BLaER1 treated with 17β-estradiol and CSF1 and Interleukin-3, amounts not matched to agents 10 nM and 100 nM (cell line): ENCODE results near the gene MAF.

ENCODE experiments used
- H3K27ac ChIP-seq, 11 experiments: shearing (Covaris generic); formaldehyde crosslinking; 2 replicates each; pipeline ENCODE4 v1.8.1; 2022
- H3K27me3 ChIP-seq, 11 experiments: shearing (Covaris generic); formaldehyde crosslinking; 2 replicates each; pipeline ENCODE4 v1.8.1; 2022
- H3K36me3 ChIP-seq, 11 experiments: shearing (Covaris generic); formaldehyde crosslinking; 2 replicates each; pipeline ENCODE4 v1.8.1; 2022
- H3K4me1 ChIP-seq, 10 experiments: shearing (Covaris generic); formaldehyde crosslinking; 2 replicates each; pipeline ENCODE4 v1.8.1; 2022
- H3K4me2 ChIP-seq, 11 experiments: shearing (Covaris generic); formaldehyde crosslinking; 2 replicates each; pipeline ENCODE4 v1.8.1; 2022
- H3K4me3 ChIP-seq, 10 experiments: shearing (Covaris generic); formaldehyde crosslinking; 2 replicates each; pipeline ENCODE4 v1.8.1; 2022
- H3K9ac ChIP-seq, 11 experiments: shearing (Covaris generic); formaldehyde crosslinking; 2 replicates each; pipeline ENCODE4 v1.8.1; 2022
- H3K9me3 ChIP-seq, 11 experiments: shearing (Covaris generic); formaldehyde crosslinking; replicated peaks in 1 of 11; 2 replicates each; pipeline ENCODE4 v1.8.1; 2022
- H4K20me1 ChIP-seq, 11 experiments: shearing (Covaris generic); formaldehyde crosslinking; 2 replicates each; pipeline ENCODE4 v1.8.1; 2022
- Cebpa-rat ChIP-seq, 11 experiments: shearing (Covaris generic); IDR thresholded peaks; 2 replicates each; pipeline ENCODE4 v1.8.1; 2022

The MAF gene

DNA sequence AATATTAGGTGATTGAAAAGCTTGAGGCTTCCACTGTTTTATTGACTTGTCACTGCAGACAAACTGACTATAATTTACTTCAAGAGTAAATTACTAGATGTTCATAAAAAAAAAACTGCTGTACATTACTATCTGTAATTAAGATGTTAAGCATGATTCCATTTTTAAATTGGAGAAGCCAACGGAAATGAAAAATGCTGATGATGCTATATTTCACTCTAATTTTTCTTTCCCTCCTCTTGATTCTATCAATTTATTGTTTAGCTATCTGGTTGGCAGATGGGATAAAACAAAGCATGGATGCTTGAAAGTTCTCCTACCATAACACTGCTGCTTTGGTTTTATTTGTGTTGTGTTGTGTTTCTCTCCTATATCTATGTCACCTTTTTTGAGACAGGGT, 41.0 kb downstream of the MAF start:
- H3K9me3 ChIP-seq = peaks cover 0 to 8% (median 4%) of the 10 kb centered on the region in 11 experiments; a peak in 8 of 22 replicates
- peaks cover 0 to 11% (median 0%) of the 10 kb centered on the region in 10 experiments; a peak in 1 of 20 replicates for H3K4me1 ChIP-seq
- no peak overlapping the region for H3K27ac ChIP-seq
- no peaks in the 10 kb centered on the region for H3K36me3 ChIP-seq
- peak overlapping the region in 1 of 11 experiments; percentile 20; a peak in 1 of 22 replicates for H3K4me2 ChIP-seq
- H4K20me1 ChIP-seq = no peaks in the 10 kb centered on the region
- no peak for TF ChIP-seq Cebpa-rat (IDR thresholded peaks at IDR 0.05)
- no peak overlapping the region for H3K4me3 ChIP-seq
- no peak overlapping the region for H3K9ac ChIP-seq
- H3K27me3 ChIP-seq = no peaks in the 10 kb centered on the region

DNA sequence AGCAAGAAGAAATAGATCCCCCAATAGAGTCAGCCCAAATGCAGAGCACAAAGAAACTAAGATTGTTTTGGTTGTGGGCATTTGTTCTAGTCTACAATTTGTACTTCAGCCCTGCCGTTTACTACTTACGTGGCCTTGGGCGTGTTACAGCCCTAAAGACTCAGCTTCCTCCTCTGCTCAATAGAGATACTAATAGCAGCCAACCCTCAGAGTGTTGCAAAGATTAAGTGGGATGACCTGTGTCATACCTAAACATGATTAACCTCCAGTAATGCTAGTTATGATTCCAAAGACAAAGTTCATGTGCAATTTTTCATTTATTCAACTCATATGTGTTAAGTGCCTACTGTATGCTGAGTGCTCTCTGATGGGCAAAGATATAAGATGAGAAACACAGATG, 43.1 kb downstream of the MAF start:
- H3K36me3 ChIP-seq = no peaks in the 10 kb centered on the region
- no peak for TF ChIP-seq Cebpa-rat (IDR thresholded peaks at IDR 0.05)
- no peaks in the 10 kb centered on the region for H3K27me3 ChIP-seq

DNA sequence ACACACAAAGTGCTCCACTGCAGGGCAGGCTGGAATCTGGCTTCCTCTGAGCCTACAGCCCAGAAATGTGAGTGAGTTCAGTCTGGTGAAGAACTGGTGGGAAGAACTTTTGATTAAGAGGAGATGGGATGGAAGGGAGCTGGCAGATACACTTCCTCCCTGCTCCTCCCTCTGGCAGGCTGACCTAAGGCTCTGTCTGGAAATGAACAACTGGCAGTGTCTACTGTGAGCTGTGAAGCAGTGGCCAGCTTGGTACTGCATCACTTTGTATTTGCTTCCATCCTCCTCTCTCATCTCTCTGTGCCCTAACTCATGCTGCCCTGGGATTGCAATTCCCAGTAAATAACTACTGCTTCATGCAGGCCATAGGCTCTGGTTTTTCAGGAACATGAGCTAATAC, 45.6 kb downstream of the MAF start:
- Histone ChIP-seq H3K36me3 (no peaks in the 10 kb centered on the region), H3K27ac (no peak overlapping the region), H3K9ac (no peak overlapping the region), H3K9me3 (peaks cover 0 to 10% (median 4%) of the 10 kb centered on the region in 11 experiments; a peak in 8 of 22 replicates), H4K20me1 (no peaks in the 10 kb centered on the region), H3K27me3 (no peaks in the 10 kb centered on the region), H3K4me3 (no peak overlapping the region), H3K4me2 (peak overlapping the region in 1 of 11 experiments; percentile 17; a peak in 1 of 22 replicates), H3K4me1 (peaks cover 0 to 10% (median 0%) of the 10 kb centered on the region in 10 experiments; a peak in 3 of 20 replicates)
- no peak for TF ChIP-seq Cebpa-rat (IDR thresholded peaks at IDR 0.05)

More for the DNA sequence above, 43.1 kb downstream of the MAF start:
- Histone ChIP-seq H4K20me1 (no peaks in the 10 kb centered on the region), H3K9me3 (peaks cover 0 to 8% (median 4%) of the 10 kb centered on the region in 11 experiments; a peak in 8 of 22 replicates), H3K4me3 (no peak overlapping the region), H3K27ac (no peak overlapping the region), H3K9ac (no peak overlapping the region), H3K4me1 (peaks cover 0 to 15% (median 0%) of the 10 kb centered on the region in 10 experiments; a peak in 3 of 20 replicates), H3K4me2 (no peak overlapping the region)

DNA sequence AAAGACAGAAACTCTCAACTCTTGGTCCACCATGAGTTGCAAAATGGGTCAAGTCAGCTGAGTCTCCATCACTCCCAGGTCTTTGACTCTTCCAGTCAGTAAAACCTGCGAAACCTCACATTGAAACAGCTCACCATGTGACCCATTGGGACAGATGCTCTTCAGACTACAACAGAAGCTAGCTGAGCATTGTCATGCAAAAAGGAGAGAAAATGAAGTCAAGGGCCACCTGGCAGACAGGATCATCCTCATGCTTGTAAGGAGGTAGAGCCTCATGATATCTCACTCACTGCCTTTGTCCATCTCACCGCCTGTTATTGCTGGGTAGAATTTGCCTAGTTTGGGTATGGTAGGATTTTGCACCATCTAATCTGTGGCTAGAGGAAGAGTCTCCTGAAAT, 50.2 kb downstream of the MAF start:
- Histone ChIP-seq H3K27ac (no peak overlapping the region), H3K27me3 (no peaks in the 10 kb centered on the region), H3K4me2 (no peak overlapping the region), H3K4me1 (peaks cover 0 to 10% (median 0%) of the 10 kb centered on the region in 10 experiments; a peak in 3 of 20 replicates), H3K4me3 (no peak overlapping the region), H3K9me3 (peaks cover 0 to 12% (median 0%) of the 10 kb centered on the region in 11 experiments; a peak in 2 of 22 replicates), H3K36me3 (no peaks in the 10 kb centered on the region), H4K20me1 (no peaks in the 10 kb centered on the region), H3K9ac (no peak overlapping the region)
- no peak for TF ChIP-seq Cebpa-rat (IDR thresholded peaks at IDR 0.05)

DNA sequence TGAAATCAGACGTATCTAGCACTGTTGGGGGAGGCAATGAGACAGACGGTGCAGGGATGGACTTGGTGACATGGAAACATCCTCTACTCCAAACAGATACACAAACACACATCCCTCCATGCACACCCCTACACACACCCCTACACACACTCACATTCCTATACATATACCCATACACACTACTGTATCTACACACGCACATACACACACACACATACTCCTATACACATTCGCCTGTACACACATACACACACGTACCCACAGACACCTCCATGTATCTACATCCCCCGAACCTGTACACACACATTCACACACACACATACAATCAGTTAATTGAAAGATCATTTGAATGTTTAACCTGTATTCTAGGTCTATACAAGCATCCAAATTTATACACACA, 53.5 kb downstream of the MAF start:
- no peak overlapping the region for H3K4me2 ChIP-seq
- H4K20me1 ChIP-seq = no peaks in the 10 kb centered on the region
- no peak for TF ChIP-seq Cebpa-rat (IDR thresholded peaks at IDR 0.05)
- no peaks in the 10 kb centered on the region for H3K27me3 ChIP-seq
- H3K27ac ChIP-seq = no peak overlapping the region
- no peaks in the 10 kb centered on the region for H3K36me3 ChIP-seq
- H3K4me3 ChIP-seq = no peak overlapping the region
- peaks cover 0 to 12% (median 0%) of the 10 kb centered on the region in 11 experiments; a peak in 3 of 22 replicates for H3K9me3 ChIP-seq
- H3K4me1 ChIP-seq = peaks cover 0 to 27% (median 0%) of the 10 kb centered on the region in 10 experiments; a peak in 7 of 20 replicates
- no peak overlapping the region for H3K9ac ChIP-seq
